WTC11 (cell line): ENCODE results near the gene ACO1. TPM values are rescaled to one million over a fixed set of nuclear protein-coding genes. Genes with fewer than 3 reads are reported as not detected.

Experiments
- ATAC-seq: fragments of 200-7000 bp; cut with Tn5 transposase; 2 replicates; pipeline ENCODE4 v1.10.0; 2021; ENCODE audit warnings: mild to moderate bottlenecking, moderate library complexity
- CTCF ChIA-PET: fragments of 300-600 bp; sonication (Branson Sonifier 250); formaldehyde crosslinking; loops from one replicate; lab custom pipeline; 2021; ENCODE audit warnings: antibody characterized with exemption; lab: Charles Lee
- POLR2A ChIA-PET: fragments of 350-600 bp; sonication (Branson Sonifier 250); formaldehyde crosslinking; loops from one replicate; lab custom pipeline; 2021; ENCODE audit warnings: antibody characterized with exemption; lab: Charles Lee
- DNase-seq: peaks from one replicate; pipeline ENCODE4 v3.0.0; 2021; ENCODE audit warnings: low spot score
- H3K27ac Mint-ChIP-seq: 2 replicates; pipeline ENCODE4 v1.8.0; 2021; ENCODE audit warnings: mixed read lengths
- H3K27me3 Mint-ChIP-seq: 2 replicates; pipeline ENCODE4 v1.8.0; 2021; ENCODE audit warnings: low read depth, mild to moderate bottlenecking, moderate library complexity, mixed read lengths
- H3K36me3 Mint-ChIP-seq: 2 replicates; pipeline ENCODE4 v1.8.0; 2021; ENCODE audit warnings: mixed read lengths
- H3K4me1 Mint-ChIP-seq: 2 replicates; pipeline ENCODE4 v1.8.0; 2022; ENCODE audit warnings: mixed read lengths
- H3K4me3 Mint-ChIP-seq: 2 replicates; pipeline ENCODE4 v1.8.0; 2021; ENCODE audit warnings: mild to moderate bottlenecking, moderate library complexity, mixed read lengths
- H3K9me3 Mint-ChIP-seq: 2 replicates; pipeline ENCODE4 v1.8.0; 2021; ENCODE audit warnings: mixed read lengths
- ATF1 ChIP-seq: sonication (generic); formaldehyde crosslinking; IDR thresholded peaks from 2 replicates; pipeline ENCODE4 v1.8.1; 2023; ENCODE audit warnings: mild to moderate bottlenecking, moderate library complexity, missing genetic modification reagents
- ATF2 ChIP-seq: sonication (generic); formaldehyde crosslinking; IDR thresholded peaks from 2 replicates; pipeline ENCODE4 v1.8.1; 2022; ENCODE audit warnings: low read depth, missing genetic modification reagents, borderline replicate concordance
- CTCF ChIP-seq: fragments of 200-600 bp; IDR thresholded peaks from 2 replicates; pipeline ENCODE4 v1.8.0; 2022; ENCODE audit warnings: antibody characterized with exemption
- FOXP1 ChIP-seq: sonication (generic); formaldehyde crosslinking; IDR thresholded peaks from 2 replicates; pipeline ENCODE4 v1.8.0; 2022; ENCODE audit warnings: missing genetic modification reagents, mild to moderate bottlenecking, moderate library complexity, borderline replicate concordance
- FOXP4 ChIP-seq: sonication (generic); formaldehyde crosslinking; IDR thresholded peaks from 2 replicates; pipeline ENCODE4 v1.8.0; 2022; ENCODE audit warnings: mild to moderate bottlenecking, missing genetic modification reagents
- GABPB1 ChIP-seq: sonication (generic); formaldehyde crosslinking; IDR thresholded peaks from 2 replicates; pipeline ENCODE4 v1.8.1; 2023; ENCODE audit warnings: mild to moderate bottlenecking, missing genetic modification reagents
- MLX ChIP-seq: sonication (generic); formaldehyde crosslinking; IDR thresholded peaks from 2 replicates; pipeline ENCODE4 v1.8.1; 2023; ENCODE audit warnings: mild to moderate bottlenecking, missing genetic modification reagents, moderate library complexity
- MXD4 ChIP-seq: fragments of 250-450 bp; sonication (Bioruptor Pico); IDR thresholded peaks from 2 replicates; pipeline ENCODE4 v1.8.0; 2021; ENCODE audit warnings: mild to moderate bottlenecking, moderate library complexity, borderline replicate concordance
- MYBL2 ChIP-seq: sonication (generic); formaldehyde crosslinking; IDR thresholded peaks from 2 replicates; pipeline ENCODE4 v1.8.1; 2023; ENCODE audit warnings: mild to moderate bottlenecking, moderate library complexity, missing genetic modification reagents
- NFE2L1 ChIP-seq: sonication (generic); formaldehyde crosslinking; IDR thresholded peaks from 2 replicates; pipeline ENCODE4 v1.8.1; 2023; ENCODE audit warnings: missing genetic modification reagents
- OVOL2 ChIP-seq: fragments of 250-450 bp; sonication (Bioruptor Pico); IDR thresholded peaks from 2 replicates; pipeline ENCODE4 v1.9.0; 2021; ENCODE audit warnings: mild to moderate bottlenecking, borderline replicate concordance
- PRDM15 ChIP-seq: sonication (generic); formaldehyde crosslinking; IDR thresholded peaks from 2 replicates; pipeline ENCODE4 v1.8.0; 2022; ENCODE audit warnings: missing genetic modification reagents
- RORB ChIP-seq: fragments of 250-450 bp; sonication (Bioruptor Pico); IDR thresholded peaks from 2 replicates; pipeline ENCODE4 v1.9.0; 2021; ENCODE audit warnings: mild to moderate bottlenecking
- SOX15 ChIP-seq: fragments of 250-450 bp; sonication (Bioruptor Pico); IDR thresholded peaks from 2 replicates; pipeline ENCODE4 v1.9.0; 2021; ENCODE audit warnings: mild to moderate bottlenecking
- TP53 ChIP-seq: sonication (generic); formaldehyde crosslinking; IDR thresholded peaks from 2 replicates; pipeline ENCODE4 v1.8.1; 2023; ENCODE audit warnings: mild to moderate bottlenecking, missing genetic modification reagents
- ZBTB43 ChIP-seq: sonication (generic); formaldehyde crosslinking; IDR thresholded peaks from 2 replicates; pipeline ENCODE4 v1.8.1; 2023; ENCODE audit warnings: mild to moderate bottlenecking, missing genetic modification reagents
- ZNF425 ChIP-seq: fragments of 250-450 bp; sonication (Bioruptor Pico); conservative IDR thresholded peaks from 2 replicates; pipeline ENCODE4 v1.9.0; 2021; ENCODE audit warnings: mild to moderate bottlenecking
- ZSCAN18 ChIP-seq: fragments of 250-450 bp; sonication (Bioruptor Pico); IDR thresholded peaks from 2 replicates; pipeline ENCODE4 v2.1.2; 2022; ENCODE audit warnings: mild to moderate bottlenecking, moderate library complexity
- total RNA-seq: library from RNA; stranded (reverse); gene quantifications from 3 replicates; pipeline ENCODE4 v1.2.3, GENCODE V29; 2021

Gene ACO1
- total RNA-seq, 1 experiment from 2014 or later, result 40.2 TPM

- Mint-ChIP-seq H3K4me3 (no peak overlapping the region), H3K9me3 (no peaks in the 10 kb centered on the region)
- ATAC-seq, result peak; percentile 71
- TF ChIP-seq GABPB1 (CRISPR knock-in tag) (no peak), MXD4 (CRISPR knock-in tag) (no peak), CTCF (no peak), PRDM15 (no peak), ATF1 (CRISPR knock-in tag) (no peak), MLX (CRISPR knock-in tag) (no peak), MYBL2 (CRISPR knock-in tag) (no peak), ZSCAN18 (no peak)
- TF ChIP-seq, all 79 proteins: peak for 0
- no peak for DNase-seq
- CTCF ChIA-PET, result interaction anchor here (1.0 kb wide), 2 partner anchors 49 to 112 kb away, joined by 3 to 4 read pairs; no protein-coding TSS in a partner anchor
- POLR2A ChIA-PET, result no interaction called here
- no peaks in the 10 kb centered on the region for H3K27me3 Mint-ChIP-seq
- H3K27ac Mint-ChIP-seq, result no peak overlapping the region
- peaks cover 5% of the 10 kb centered on the region for H3K4me1 Mint-ChIP-seq
- peaks cover 19% of the 10 kb centered on the region for H3K36me3 Mint-ChIP-seq
These were observed 106.2 kb downstream of the ACO1 start for GRCh38 chr9:32490601-32491000.

- Mint-ChIP-seq H3K4me3 (no peak overlapping the region), H3K4me1 (peaks cover 4% of the 10 kb centered on the region), H3K9me3 (peaks cover 33% of the 10 kb centered on the region), H3K27me3 (no peaks in the 10 kb centered on the region), H3K27ac (no peak overlapping the region; the same call in 1 of the 2 replicates), H3K36me3 (peaks cover 37% of the 10 kb centered on the region)
- POLR2A ChIA-PET, result no interaction called here
- CTCF ChIA-PET, result no interaction called here
- no peak for TF ChIP-seq SOX15 (CRISPR knock-in tag)
- no peak for TF ChIP-seq OVOL2 (CRISPR knock-in tag)
- no peak for TF ChIP-seq ZNF425 (CRISPR knock-in tag)
- TF ChIP-seq TP53 (CRISPR knock-in tag), result no peak
- TF ChIP-seq FOXP4 (CRISPR knock-in tag), result no peak
- no peak for TF ChIP-seq ZBTB43 (CRISPR knock-in tag)
- TF ChIP-seq NFE2L1, result no peak
- no peak for TF ChIP-seq ATF2 (CRISPR knock-in tag)
- TF ChIP-seq FOXP1 (CRISPR knock-in tag), result no peak
- no peak for TF ChIP-seq RORB (CRISPR knock-in tag)
- DNase-seq (no peak), ATAC-seq (no peak)
These were observed 113.5 kb downstream of the ACO1 start for GRCh38 chr9:32497921-32498320.
